GM06990 (cell line): ENCODE measurements around the gene RFC2.

Experiments used
- DNase-seq: peaks from one replicate; pipeline ENCODE4 v3.0.0-alpha.2; 2011; ENCODE audit not compliant: insufficient read length; ENCODE audit errors: extremely low read depth
- H3K27me3 ChIP-seq: replicated peaks from 2 replicates; pipeline ENCODE4 v1.6.0; 2011; ENCODE audit warnings: low read length; ENCODE audit not compliant: control insufficient read depth, insufficient read depth
- H3K36me3 ChIP-seq: 2 replicates; pipeline ENCODE4 v1.5.1; 2011; ENCODE audit warnings: low read length; ENCODE audit not compliant: control insufficient read depth, insufficient read depth
- H3K4me3 ChIP-seq: replicated peaks from 2 replicates; pipeline ENCODE4 v1.5.1; 2011; ENCODE audit warnings: low read depth, mild to moderate bottlenecking, control low read depth, low read length
- CTCF ChIP-seq: IDR thresholded peaks from 2 replicates; pipeline ENCODE4 v1.5.1; 2011; ENCODE audit warnings: low read length, control low read depth, mild to moderate bottlenecking, inconsistent platforms; ENCODE audit not compliant: insufficient read depth, poor library complexity, severe bottlenecking

The RFC2 gene

GRCh38 chr7:74248156-74248555, 6.0 kb downstream of the RFC2 start:
- DNase-seq, result no peak
- no peak for TF ChIP-seq CTCF
- Histone ChIP-seq H3K4me3 (no peak overlapping the region), H3K36me3 (peaks cover 14% of the 10 kb centered on the region), H3K27me3 (no peaks in the 10 kb centered on the region)

GRCh38 chr7:74246497-74246896, 7.7 kb downstream of the RFC2 start:
- peaks cover 16% of the 10 kb centered on the region for H3K36me3 ChIP-seq
- TF ChIP-seq CTCF, result no peak

GRCh38 chr7:74242122-74242443, 12.1 kb downstream of the RFC2 start:
- H3K36me3 ChIP-seq, result peaks cover 23% of the 10 kb centered on the region
- no peak for DNase-seq
- H3K27me3 ChIP-seq, result no peaks in the 10 kb centered on the region
- no peak overlapping the region for H3K4me3 ChIP-seq
- TF ChIP-seq CTCF, result no peak

More at GRCh38 chr7:74246497-74246896, 7.7 kb downstream of the RFC2 start:
- Histone ChIP-seq H3K4me3 (no peak overlapping the region), H3K27me3 (no peaks in the 10 kb centered on the region)
- no peak for DNase-seq

GRCh38 chr7:74240482-74240881, 13.7 kb downstream of the RFC2 start:
- Histone ChIP-seq H3K36me3 (peaks cover 28% of the 10 kb centered on the region), H3K27me3 (no peaks in the 10 kb centered on the region), H3K4me3 (no peak overlapping the region)
- no peak for TF ChIP-seq CTCF
- DNase-seq, result no peak

- no peak overlapping the region for H3K4me3 ChIP-seq
- no peak for TF ChIP-seq CTCF
- H3K27me3 ChIP-seq, result no peaks in the 10 kb centered on the region
- no peak for DNase-seq
- peaks cover 36% of the 10 kb centered on the region for H3K36me3 ChIP-seq
Observed at GRCh38 chr7:74236284-74236683, 17.9 kb downstream of the RFC2 start.

- TF ChIP-seq CTCF, result no peak
- H3K27me3 ChIP-seq, result no peaks in the 10 kb centered on the region
- no peak for DNase-seq
- no peak overlapping the region for H3K4me3 ChIP-seq
- H3K36me3 ChIP-seq, result peaks cover 36% of the 10 kb centered on the region
Observed at GRCh38 chr7:74235518-74236268, 18.5 kb downstream of the RFC2 start.
